ENCODE measurements around the gene TANC1. TPM values are rescaled to one million over a fixed set of nuclear protein-coding genes. Genes with fewer than 3 reads are reported as not detected.

TANC1 gene
- total RNA-seq, 1 experiment from 2014 or later: 2.5 TPM

DNA sequence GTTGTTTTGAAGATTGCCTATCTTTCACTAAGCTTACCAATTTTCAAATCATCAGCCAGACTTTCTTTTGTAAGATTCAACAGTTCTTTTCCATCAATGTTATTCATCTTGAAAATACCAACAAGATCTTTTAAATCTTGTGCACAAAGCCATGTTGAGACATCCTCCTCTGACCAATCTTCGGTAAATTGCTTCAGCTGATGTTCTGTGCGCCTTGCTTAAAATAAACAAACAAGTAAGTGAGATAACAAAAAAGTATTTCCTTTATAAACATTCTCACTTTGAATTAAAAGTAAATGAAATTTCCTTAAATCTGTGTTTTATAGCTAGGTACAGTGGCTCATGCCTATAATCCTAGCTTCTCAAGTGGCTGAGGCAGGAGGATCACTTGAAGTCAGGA, 287.7 kb downstream of the TANC1 start:
- H3K9ac ChIP-seq (ENCODE audit: extremely low read depth, insufficient read length, low read length): no peak overlapping the region
- Mint-ChIP-seq H3K4me1 (no peaks in the 10 kb centered on the region), H3K27ac (no peak overlapping the region; a peak in 1 of 7 replicates), H3K27me3 (ENCODE audit: low read depth) (no peaks in the 10 kb centered on the region), H3K36me3 (ENCODE audit: insufficient read depth in 1 of 3, low read depth in 3 of 3) (peaks cover 0 to 3% (median 0%) of the 10 kb centered on the region in 3 experiments; a peak in 1 of 7 replicates), H3K9me3 (no peaks in the 10 kb centered on the region), H3K4me3 (no peak overlapping the region)
- H2BK5ac ChIP-seq (ENCODE audit: insufficient read length, low read length): no peak overlapping the region
- no peak overlapping the region for H3T11ph ChIP-seq (ENCODE audit: low read length)
- TF ChIP-seq, protein P1, sequence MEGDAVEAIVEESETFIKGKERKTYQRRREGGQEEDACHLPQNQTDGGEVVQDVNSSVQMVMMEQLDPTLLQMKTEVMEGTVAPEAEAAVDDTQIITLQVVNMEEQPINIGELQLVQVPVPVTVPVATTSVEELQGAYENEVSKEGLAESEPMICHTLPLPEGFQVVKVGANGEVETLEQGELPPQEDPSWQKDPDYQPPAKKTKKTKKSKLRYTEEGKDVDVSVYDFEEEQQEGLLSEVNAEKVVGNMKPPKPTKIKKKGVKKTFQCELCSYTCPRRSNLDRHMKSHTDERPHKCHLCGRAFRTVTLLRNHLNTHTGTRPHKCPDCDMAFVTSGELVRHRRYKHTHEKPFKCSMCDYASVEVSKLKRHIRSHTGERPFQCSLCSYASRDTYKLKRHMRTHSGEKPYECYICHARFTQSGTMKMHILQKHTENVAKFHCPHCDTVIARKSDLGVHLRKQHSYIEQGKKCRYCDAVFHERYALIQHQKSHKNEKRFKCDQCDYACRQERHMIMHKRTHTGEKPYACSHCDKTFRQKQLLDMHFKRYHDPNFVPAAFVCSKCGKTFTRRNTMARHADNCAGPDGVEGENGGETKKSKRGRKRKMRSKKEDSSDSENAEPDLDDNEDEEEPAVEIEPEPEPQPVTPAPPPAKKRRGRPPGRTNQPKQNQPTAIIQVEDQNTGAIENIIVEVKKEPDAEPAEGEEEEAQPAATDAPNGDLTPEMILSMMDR (conservative IDR thresholded peaks at IDR 0.05): no peak
- no peaks in the 10 kb centered on the region for H3K23me2 ChIP-seq (ENCODE audit: insufficient read length, low read depth, low read length, poor library complexity, severe bottlenecking)
- no CpG with 5 or more reads among the region's 2 CpGs for WGBS (ENCODE audit: extremely low coverage, insufficient read length, low lambda C conversion rate)
- no peak overlapping the region for H4K91ac ChIP-seq (ENCODE audit: insufficient read length, low read depth, low read length)
- no peak overlapping the region for H2BK15ac ChIP-seq (ENCODE audit: low read depth, low read length)
- H3K4ac ChIP-seq (ENCODE audit: low read depth, low read length): no peak overlapping the region
- no peak overlapping the region for H4K8ac ChIP-seq (replicated peaks; ENCODE audit: insufficient read length, low read depth, low read length)
- H3K9me3 ChIP-seq (ENCODE audit: control insufficient read depth, low read depth, low read length): no peaks in the 10 kb centered on the region
- no peaks in the 10 kb centered on the region for H4K20me1 ChIP-seq (ENCODE audit: control insufficient read depth, insufficient read depth, insufficient read length)
- H2BK12ac ChIP-seq (ENCODE audit: insufficient read length, low read depth, low read length): no peak overlapping the region
- no peak overlapping the region for H2AFZ ChIP-seq (ENCODE audit: low read length)
- no peaks in the 10 kb centered on the region for H3K79me1 ChIP-seq (ENCODE audit: insufficient read depth, low read depth, low read length, poor library complexity, severe bottlenecking)
- H3K4me2 ChIP-seq (ENCODE audit: insufficient read depth, insufficient read length, low read length): no peak overlapping the region
- no peaks in the 10 kb centered on the region for H3K4me1 ChIP-seq (ENCODE audit: insufficient read depth, low read length)
- H3K79me2 ChIP-seq (ENCODE audit: insufficient read depth, low read length): no peaks in the 10 kb centered on the region
- H2AK5ac ChIP-seq (ENCODE audit: insufficient read length, low read length): no peak overlapping the region
- no peak overlapping the region for H3K14ac ChIP-seq (ENCODE audit: insufficient read depth, low read length)
- no peak overlapping the region for H3K27ac ChIP-seq (ENCODE audit: insufficient read length, low read depth, low read length)
- DNase-seq: no peak
- no peak overlapping the region for H3K56ac ChIP-seq (ENCODE audit: insufficient read length, low read depth, low read length)
- H2BK120ac ChIP-seq (ENCODE audit: low read depth, low read length, poor library complexity, severe bottlenecking): no peak overlapping the region
- no peaks in the 10 kb centered on the region for H3K27me3 ChIP-seq (ENCODE audit: insufficient read depth, low read length)
- H3K23ac ChIP-seq (ENCODE audit: insufficient read length, low read depth, low read length): no peak overlapping the region
- H2BK20ac ChIP-seq (ENCODE audit: low read depth, low read length, poor library complexity, severe bottlenecking): no peak overlapping the region
- no peak overlapping the region for H3K18ac ChIP-seq (ENCODE audit: insufficient read length, low read depth, low read length)
- no peak overlapping the region for H4K5ac ChIP-seq (ENCODE audit: insufficient read length, low read depth, low read length)
